HCT116 (cell line): ENCODE data around the gene FBXO48. TPM values are rescaled to one million over a fixed set of nuclear protein-coding genes. Genes with fewer than 3 reads are reported as not detected.

Experiments
- ATAC-seq: fragments of 200-7000 bp; cut with Tn5 transposase; 2 replicates; pipeline ENCODE4 v1.9.1; 2020; ENCODE audit warnings: mild to moderate bottlenecking, moderate library complexity
- BruUV-seq: library from RNA; stranded (reverse); fragments of 400-500 nt; replicated peaks from 2 replicates; lab custom pipeline; 2021; lab: Mats Ljungman, UMichigan
- CTCF ChIA-PET: fragments of 300-600 bp; sonication (Branson Sonifier 250); formaldehyde crosslinking; loops from one replicate; lab custom pipeline; 2021; ENCODE audit warnings: antibody characterized with exemption; lab: Charles Lee
- POLR2A ChIA-PET: fragments of 300-600, 350-600 bp; sonication (Branson Sonifier 250); formaldehyde crosslinking; loops from one replicate; lab custom pipeline; 2021; ENCODE audit warnings: antibody characterized with exemption; lab: Charles Lee
- RAD21 ChIA-PET, 2 experiments: fragments of 300-600 bp; sonication (Branson Sonifier 250); formaldehyde crosslinking; loops; one replicate each; lab custom pipeline; 2023; ENCODE audit warnings: low total read pairs in 2 of 2; ENCODE audit not compliant: uncharacterized antibody in 2 of 2, unreplicated experiment in 2 of 2, low non-redundant PET in 1 of 2; lab: Charles Lee
- DNase-seq: peaks from one replicate; pipeline ENCODE4 v3.0.0-alpha.2; 2010; ENCODE audit warnings: low read depth, low spot score
- H2AFZ ChIP-seq: fragments of 200-600 bp; shearing (Covaris generic), sonication (generic); 2 replicates; pipeline ENCODE4 v1.6.1; 2017; ENCODE audit warnings: low read depth, mixed run types, mixed read lengths, antibody characterized with exemption, low read length; ENCODE audit not compliant: poor library complexity, severe bottlenecking
- H3K27ac ChIP-seq: 2 replicates; pipeline ENCODE4 v1.5.1; 2012; ENCODE audit warnings: low read depth, low read length
- H3K27me3 ChIP-seq: fragments of 200-600 bp; sonication (generic); 2 replicates; pipeline ENCODE4 v1.6.1; 2016; ENCODE audit warnings: mixed run types, low read length, mixed read lengths; ENCODE audit not compliant: insufficient read depth
- H3K36me3 ChIP-seq, 2 experiments: fragments of 200-500 bp in 1 of 2; fragments of 200-600 bp in 1 of 2; sonication (Bioruptor generic) in 1 of 2; sonication (generic) in 1 of 2; 2 replicates each; pipeline versions ENCODE4 v1.5.1 to v1.6.1; 2014 to 2016; ENCODE audit warnings: low read length in 2 of 2, inconsistent platforms in 1 of 2, mixed read lengths in 1 of 2, mixed run types in 1 of 2; ENCODE audit not compliant: insufficient read depth in 2 of 2, control insufficient read depth in 1 of 2
- H3K4me1 ChIP-seq, 2 experiments: fragments of 200-600 bp in 1 of 2; sonication (generic) in 1 of 2; 2 replicates each; pipeline versions ENCODE4 v1.5.1 to v1.6.1; 2012 to 2017; ENCODE audit warnings: low read length in 2 of 2, inconsistent platforms in 1 of 2, mild to moderate bottlenecking in 1 of 2, mixed read lengths in 1 of 2, mixed run types in 1 of 2, moderate library complexity in 1 of 2; ENCODE audit not compliant: insufficient read depth in 2 of 2, control insufficient read depth in 1 of 2
- H3K4me2 ChIP-seq: fragments of 200-600 bp; sonication (generic); 2 replicates; pipeline ENCODE4 v1.6.1; 2017; ENCODE audit warnings: mixed run types, low read length, mixed read lengths
- H3K4me3 ChIP-seq, 2 experiments: fragments of 200-600 bp in 1 of 2; sonication (generic) in 1 of 2; replicated peaks in 1 of 2; 2 replicates each; pipeline ENCODE4 v1.5.1; 2011 to 2016; ENCODE audit warnings: low read length in 2 of 2, control low read depth in 1 of 2, low read depth in 1 of 2, mild to moderate bottlenecking in 1 of 2, mixed read lengths in 1 of 2, mixed run types in 1 of 2
- H3K79me2 ChIP-seq: fragments of 200-600 bp; sonication (generic); 2 replicates; pipeline ENCODE4 v1.6.1; 2017; ENCODE audit warnings: mild to moderate bottlenecking, mixed run types, low read length, moderate library complexity, mixed read lengths; ENCODE audit not compliant: insufficient read depth
- H3K9ac ChIP-seq: fragments of 200-600 bp; sonication (generic); 2 replicates; pipeline ENCODE4 v1.6.1; 2016; ENCODE audit warnings: low read length, mixed read lengths
- H3K9me2 ChIP-seq: fragments of 200-600 bp; sonication (generic), shearing (Covaris generic); 2 replicates; pipeline ENCODE4 v1.6.1; 2017; ENCODE audit warnings: mixed run types, mild to moderate bottlenecking, moderate library complexity; ENCODE audit not compliant: insufficient read depth
- H3K9me3 ChIP-seq, 2 experiments: fragments of 200-500 bp in 1 of 2; fragments of 200-600 bp in 1 of 2; sonication (Bioruptor generic) in 1 of 2; sonication (generic) in 1 of 2; 2 replicates each; pipeline ENCODE4 v1.6.1; 2014 to 2017; ENCODE audit warnings: low read length in 2 of 2, mixed read lengths in 2 of 2, inconsistent platforms in 1 of 2, low read depth in 1 of 2, mild to moderate bottlenecking in 1 of 2, mixed run types in 1 of 2, moderate library complexity in 1 of 2; ENCODE audit not compliant: control insufficient read depth in 1 of 2, insufficient read depth in 1 of 2
- H4K20me1 ChIP-seq: fragments of 200-600 bp; sonication (generic), shearing (Covaris generic); 2 replicates; pipeline ENCODE4 v1.6.1; 2017; ENCODE audit warnings: mixed run types, mild to moderate bottlenecking, moderate library complexity; ENCODE audit not compliant: insufficient read depth
- CBX3 ChIP-seq: IDR thresholded peaks from 2 replicates; pipeline ENCODE4 v1.6.1; 2012; ENCODE audit warnings: low read depth
- CEBPB ChIP-seq: IDR thresholded peaks from 2 replicates; pipeline ENCODE4 v1.6.1; 2012; ENCODE audit warnings: low read depth
- EGR1 ChIP-seq: IDR thresholded peaks from 2 replicates; pipeline ENCODE4 v1.6.1; 2012; ENCODE audit warnings: low read depth
- EZH2 ChIP-seq: fragments of 200-600 bp; sonication (generic); IDR thresholded peaks from 2 replicates; pipeline ENCODE4 v1.6.1; 2017; ENCODE audit warnings: antibody characterized with exemption, mixed run types
- EZH2phosphoT487 ChIP-seq: fragments of 200-600 bp; IDR thresholded peaks from 2 replicates; pipeline ENCODE4 v1.6.1; 2018; ENCODE audit warnings: antibody characterized with exemption, borderline replicate concordance
- FOSL1 ChIP-seq: IDR thresholded peaks from 2 replicates; pipeline ENCODE4 v1.6.1; 2012; ENCODE audit warnings: low read depth
- POLR2A ChIP-seq: IDR thresholded peaks from 2 replicates; pipeline ENCODE4 v1.7.0; 2011; ENCODE audit warnings: borderline replicate concordance; ENCODE audit not compliant: insufficient read depth, insufficient read length; ENCODE audit errors: extremely low read depth
- POLR2AphosphoS5 ChIP-seq: IDR thresholded peaks from 2 replicates; pipeline ENCODE4 v1.6.1; 2011; ENCODE audit warnings: mild to moderate bottlenecking, low read depth, low read length, moderate library complexity
- RAD21 ChIP-seq: IDR thresholded peaks from 2 replicates; pipeline ENCODE4 v1.6.1; 2012; ENCODE audit warnings: low read depth, mild to moderate bottlenecking
- SIN3A ChIP-seq: IDR thresholded peaks from 2 replicates; pipeline ENCODE4 v1.6.1; 2012; ENCODE audit warnings: low read depth
- SP1 ChIP-seq: IDR thresholded peaks from 2 replicates; pipeline ENCODE4 v1.6.1; 2012; ENCODE audit warnings: low read depth
- SRF ChIP-seq: IDR thresholded peaks from 2 replicates; pipeline ENCODE4 v1.6.1; 2012; ENCODE audit warnings: low read depth
- TCF7L2 ChIP-seq: IDR thresholded peaks from 2 replicates; pipeline ENCODE4 v1.7.0; 2011; ENCODE audit warnings: borderline replicate concordance, inconsistent platforms; ENCODE audit not compliant: insufficient read depth, insufficient read length; ENCODE audit errors: extremely low read depth
- ZFX ChIP-seq: fragments of 450-650 bp; IDR thresholded peaks from 2 replicates; pipeline ENCODE4 v1.6.1; 2017
- ZNF274 ChIP-seq: fragments of 200-500 bp; sonication (Bioruptor generic); IDR thresholded peaks from 2 replicates; pipeline ENCODE4 v1.6.1; 2014; ENCODE audit warnings: mild to moderate bottlenecking, low read depth, low read length, inconsistent platforms
- intact Hi-C: fragments of 100-400 bp; cut with micrococcal nuclease; formaldehyde crosslinking; loops from 2 replicates; pipeline ENCODE4 v1.10.0; 2022
- total RNA-seq: library from RNA; stranded (reverse); gene quantifications from one replicate; pipeline ENCODE4 v1.2.1, GENCODE V29; 2021; ENCODE audit not compliant: unreplicated experiment
- TF ChIP-seq, protein P1 (sequence below): IDR thresholded peaks from 2 replicates; pipeline ENCODE4 v1.6.1; 2011; ENCODE audit warnings: mild to moderate bottlenecking, low read length, moderate library complexity; ENCODE audit not compliant: insufficient replicate concordance; ENCODE audit errors: extremely low read depth
- TF ChIP-seq, protein P2 (sequence below), 3 experiments: fragments of 200-600 bp in 1 of 3; sonication (generic) in 1 of 3; IDR thresholded peaks in 2 of 3; conservative IDR thresholded peaks in 1 of 3; 2 replicates each; pipeline ENCODE4 v1.5.1; 2012 to 2017; ENCODE audit warnings: low read depth in 2 of 3, low read length in 2 of 3, antibody characterized with exemption in 1 of 3, borderline replicate concordance in 1 of 3, control low read depth in 1 of 3, mild to moderate bottlenecking in 1 of 3, mixed read lengths in 1 of 3, mixed run types in 1 of 3, moderate library complexity in 1 of 3; ENCODE audit not compliant: insufficient read depth in 1 of 3

FBXO48 gene
- total RNA-seq, 1 experiment from 2014 or later: 0.91 TPM

DNA sequence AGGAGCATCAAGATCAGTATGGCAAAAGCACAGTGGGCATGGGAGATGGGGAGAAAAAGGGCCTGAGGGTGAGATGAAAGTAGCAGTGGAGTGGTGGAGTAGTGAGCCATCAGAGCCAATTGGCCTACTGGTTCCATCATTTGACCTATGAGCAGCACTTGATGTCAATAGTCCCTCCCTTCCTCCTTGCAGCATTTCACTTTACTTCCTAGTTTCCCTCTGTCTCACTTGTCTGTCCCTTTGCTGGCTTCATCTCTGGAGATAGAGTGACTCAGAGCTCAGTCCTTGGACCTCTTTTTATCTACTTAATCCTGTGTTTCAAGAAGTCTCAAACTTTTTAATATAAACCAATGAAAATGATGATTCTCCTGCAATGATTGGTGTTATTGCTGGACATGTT, 32.1 kb downstream of the FBXO48 start:
- H3K4me3 ChIP-seq: no peak overlapping the region
- no TSS peak for BruUV-seq
- H3K4me1 ChIP-seq: no peaks in the 10 kb centered on the region
- no peaks in the 10 kb centered on the region for H3K27me3 ChIP-seq
- ChIA-PET POLR2A (no interaction called here), RAD21 (no interaction called here), CTCF (no interaction called here)
- no peaks in the 10 kb centered on the region for H3K9me2 ChIP-seq
- no peak overlapping the region for H3K9ac ChIP-seq
- no peak overlapping the region for H3K4me2 ChIP-seq
- no peak overlapping the region for H3K27ac ChIP-seq
- no peaks in the 10 kb centered on the region for H4K20me1 ChIP-seq
- DNase-seq (no peak), ATAC-seq (no peak)
- H3K9me3 ChIP-seq: no peaks in the 10 kb centered on the region
- TF ChIP-seq CEBPB (no peak), SRF (no peak), SIN3A (no peak), EGR1 (no peak), POLR2AphosphoS5 (no peak), TCF7L2 (no peak), EZH2 (no peak), RAD21 (no peak), EZH2phosphoT487 (no peak), SP1 (no peak), CBX3 (no peak), ZFX (no peak), FOSL1 (no peak), ZNF274 (no peak), POLR2A (no peak)
- TF ChIP-seq, protein P1, sequence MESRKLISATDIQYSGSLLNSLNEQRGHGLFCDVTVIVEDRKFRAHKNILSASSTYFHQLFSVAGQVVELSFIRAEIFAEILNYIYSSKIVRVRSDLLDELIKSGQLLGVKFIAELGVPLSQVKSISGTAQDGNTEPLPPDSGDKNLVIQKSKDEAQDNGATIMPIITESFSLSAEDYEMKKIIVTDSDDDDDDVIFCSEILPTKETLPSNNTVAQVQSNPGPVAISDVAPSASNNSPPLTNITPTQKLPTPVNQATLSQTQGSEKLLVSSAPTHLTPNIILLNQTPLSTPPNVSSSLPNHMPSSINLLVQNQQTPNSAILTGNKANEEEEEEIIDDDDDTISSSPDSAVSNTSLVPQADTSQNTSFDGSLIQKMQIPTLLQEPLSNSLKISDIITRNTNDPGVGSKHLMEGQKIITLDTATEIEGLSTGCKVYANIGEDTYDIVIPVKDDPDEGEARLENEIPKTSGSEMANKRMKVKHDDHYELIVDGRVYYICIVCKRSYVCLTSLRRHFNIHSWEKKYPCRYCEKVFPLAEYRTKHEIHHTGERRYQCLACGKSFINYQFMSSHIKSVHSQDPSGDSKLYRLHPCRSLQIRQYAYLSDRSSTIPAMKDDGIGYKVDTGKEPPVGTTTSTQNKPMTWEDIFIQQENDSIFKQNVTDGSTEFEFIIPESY: no peak
- TF ChIP-seq, protein P2, sequence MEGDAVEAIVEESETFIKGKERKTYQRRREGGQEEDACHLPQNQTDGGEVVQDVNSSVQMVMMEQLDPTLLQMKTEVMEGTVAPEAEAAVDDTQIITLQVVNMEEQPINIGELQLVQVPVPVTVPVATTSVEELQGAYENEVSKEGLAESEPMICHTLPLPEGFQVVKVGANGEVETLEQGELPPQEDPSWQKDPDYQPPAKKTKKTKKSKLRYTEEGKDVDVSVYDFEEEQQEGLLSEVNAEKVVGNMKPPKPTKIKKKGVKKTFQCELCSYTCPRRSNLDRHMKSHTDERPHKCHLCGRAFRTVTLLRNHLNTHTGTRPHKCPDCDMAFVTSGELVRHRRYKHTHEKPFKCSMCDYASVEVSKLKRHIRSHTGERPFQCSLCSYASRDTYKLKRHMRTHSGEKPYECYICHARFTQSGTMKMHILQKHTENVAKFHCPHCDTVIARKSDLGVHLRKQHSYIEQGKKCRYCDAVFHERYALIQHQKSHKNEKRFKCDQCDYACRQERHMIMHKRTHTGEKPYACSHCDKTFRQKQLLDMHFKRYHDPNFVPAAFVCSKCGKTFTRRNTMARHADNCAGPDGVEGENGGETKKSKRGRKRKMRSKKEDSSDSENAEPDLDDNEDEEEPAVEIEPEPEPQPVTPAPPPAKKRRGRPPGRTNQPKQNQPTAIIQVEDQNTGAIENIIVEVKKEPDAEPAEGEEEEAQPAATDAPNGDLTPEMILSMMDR (IDR thresholded peaks at IDR 0.05 in 2 of 3, conservative IDR thresholded peaks at IDR 0.05 in 1 of 3; ENCODE audit: borderline replicate concordance in 1 of 3, insufficient read depth in 1 of 3, low read depth in 2 of 3, low read length in 2 of 3): no peak
- H3K36me3 ChIP-seq: no peaks in the 10 kb centered on the region
- intact Hi-C loops: no loop called here
- no peak overlapping the region for H2AFZ ChIP-seq
- no peaks in the 10 kb centered on the region for H3K79me2 ChIP-seq
